Activated CD4-positive, alpha-beta T cell treated with anti-CD3 and anti-CD28 coated beads, Interleukin-2, amount 10 ng/mL, durations not matched to agents 7 days and 5 days (primary cell): Measurements from ENCODE around the gene OXSR1. TPM values are rescaled to one million over a fixed set of nuclear protein-coding genes. Genes with fewer than 3 reads are reported as not detected.
"Not testable (repeated sequence)": the region's sequence is repeated elsewhere in the genome, so short reads cannot be mapped to it uniquely, and the experiment has no call there.

Experiments used
- CTCF ChIA-PET: fragments of 350-600 bp; sonication (Branson Sonifier 250); formaldehyde crosslinking; loops from one replicate; lab custom pipeline; 2021; ENCODE audit warnings: antibody characterized with exemption; lab: Charles Lee
- POLR2A ChIA-PET: fragments of 350-600 bp; sonication (Branson Sonifier 250); formaldehyde crosslinking; loops from one replicate; lab custom pipeline; 2021; ENCODE audit warnings: antibody characterized with exemption; lab: Charles Lee
- DNase-seq: peaks from one replicate; pipeline ENCODE4 v3.0.0-alpha.2; 2020
- H3K27ac Mint-ChIP-seq: one replicate; pipeline ENCODE4 v1.8.0; 2021; ENCODE audit warnings: mild to moderate bottlenecking, moderate library complexity, mixed read lengths
- H3K27me3 Mint-ChIP-seq: one replicate; pipeline ENCODE4 v1.8.0; 2021; ENCODE audit warnings: mixed read lengths
- H3K36me3 Mint-ChIP-seq: one replicate; pipeline ENCODE4 v1.8.0; 2021; ENCODE audit warnings: low read depth, mixed read lengths
- H3K4me1 Mint-ChIP-seq: one replicate; pipeline ENCODE4 v1.8.0; 2021; ENCODE audit warnings: mixed read lengths
- H3K4me3 Mint-ChIP-seq: one replicate; pipeline ENCODE4 v1.8.0; 2021; ENCODE audit warnings: mild to moderate bottlenecking, moderate library complexity, mixed read lengths
- H3K9me3 Mint-ChIP-seq: one replicate; pipeline ENCODE4 v1.8.0; 2021; ENCODE audit warnings: mixed read lengths
- total RNA-seq, 2 experiments: library from RNA; stranded (reverse); gene quantifications; one replicate each; pipeline ENCODE4 v1.2.3, GENCODE V29; 2021

The OXSR1 gene
- total RNA-seq, 2 experiments from 2014 or later = 52.4 to 57.3 TPM

- Mint-ChIP-seq H3K4me1 (no peaks in the 10 kb centered on the region), H3K9me3 (no peaks in the 10 kb centered on the region), H3K27me3 (no peaks in the 10 kb centered on the region), H3K4me3 (no peak overlapping the region), H3K36me3 (no peaks in the 10 kb centered on the region), H3K27ac (no peak overlapping the region)
- no peak for DNase-seq
- CTCF ChIA-PET = interaction anchor here (0.7 to 0.8 kb wide), 2 partner anchors 145 to 191 kb away, joined by 3 read pairs; no protein-coding TSS in a partner anchor
- POLR2A ChIA-PET = no interaction called here
Observed at GRCh38 chr3:38276081-38276916, 111.0 kb downstream of the OXSR1 start.

- Mint-ChIP-seq H3K27me3 (no peaks in the 10 kb centered on the region), H3K9me3 (no peaks in the 10 kb centered on the region), H3K4me3 (no peak overlapping the region), H3K4me1 (no peaks in the 10 kb centered on the region), H3K36me3 (no peaks in the 10 kb centered on the region), H3K27ac (no peak overlapping the region)
- POLR2A ChIA-PET = no interaction called here
- CTCF ChIA-PET = interaction anchor here (0.7 to 0.8 kb wide), 2 partner anchors 146 to 192 kb away, joined by 3 read pairs; no protein-coding TSS in a partner anchor
- DNase-seq = no peak
Observed at GRCh38 chr3:38276917-38277630, 111.7 kb downstream of the OXSR1 start.

GRCh38 chr3:38278841-38279240 is 113.5 kb downstream of the OXSR1 start:
- no peak for DNase-seq
- no peak overlapping the region for H3K27ac Mint-ChIP-seq
- H3K4me1 Mint-ChIP-seq = no peaks in the 10 kb centered on the region
- no peaks in the 10 kb centered on the region for H3K9me3 Mint-ChIP-seq
- H3K36me3 Mint-ChIP-seq = no peaks in the 10 kb centered on the region
- H3K27me3 Mint-ChIP-seq = no peaks in the 10 kb centered on the region
- CTCF ChIA-PET = interaction anchor here (1.0 to 1.3 kb wide), 5 partner anchors 27 to 161 kb away, joined by 3 to 4 read pairs (median 3); no protein-coding TSS in a partner anchor
- POLR2A ChIA-PET = no interaction called here
- no peak overlapping the region for H3K4me3 Mint-ChIP-seq

- Mint-ChIP-seq H3K27ac (no peak within 1 kb of the TSS), H3K4me3 (no peak within 1 kb of the TSS), H3K36me3 (no peaks in the 10 kb centered on the region), H3K27me3 (no peaks in the 10 kb centered on the region), H3K9me3 (no peaks in the 10 kb centered on the region), H3K4me1 (no peaks in the 10 kb centered on the region)
- ChIA-PET CTCF (interaction anchor here (1.2 to 1.8 kb wide), 2 partner anchors 10 to 14 kb away, joined by 4 read pairs; no protein-coding TSS in a partner anchor), POLR2A (no interaction called here)
- no peak for DNase-seq
Observed at GRCh38 chr3:38281895-38282686, 116.8 kb downstream of the OXSR1 start, which contains the start of gene SLC22A14. Gene SLC22A14 (plus strand): TSS chr3:38282294. CDS start chr3:38306027, 23,733 bp downstream.

- CTCF ChIA-PET = no interaction called here
Observed at GRCh38 chr3:38283810-38284755, 118.7 kb downstream of the OXSR1 start.

GRCh38 chr3:38284756-38285150 is 119.4 kb downstream of the OXSR1 start:
- ChIA-PET POLR2A (no interaction called here), CTCF (no interaction called here)
- Mint-ChIP-seq H3K27me3 (peaks cover 2% of the 10 kb centered on the region), H3K4me3 (no peak overlapping the region), H3K36me3 (no peaks in the 10 kb centered on the region), H3K4me1 (no peaks in the 10 kb centered on the region), H3K9me3 (no peaks in the 10 kb centered on the region), H3K27ac (no peak overlapping the region)
- DNase-seq = no peak

More at GRCh38 chr3:38283810-38284755, 118.7 kb downstream of the OXSR1 start:
- Mint-ChIP-seq H3K9me3 (no peaks in the 10 kb centered on the region), H3K27me3 (peaks cover under 1% of the 10 kb centered on the region), H3K4me3 (no peak overlapping the region), H3K4me1 (no peaks in the 10 kb centered on the region), H3K27ac (no peak overlapping the region), H3K36me3 (no peaks in the 10 kb centered on the region)
- POLR2A ChIA-PET = no interaction called here
- no peak for DNase-seq

- POLR2A ChIA-PET, H3K27ac Mint-ChIP-seq, H3K27me3 Mint-ChIP-seq, DNase-seq, H3K9me3 Mint-ChIP-seq, H3K36me3 Mint-ChIP-seq, H3K4me3 Mint-ChIP-seq, H3K4me1 Mint-ChIP-seq: not testable (repeated sequence)
- CTCF ChIA-PET = interaction anchor here (0.9 kb wide), 1 partner anchor 19 kb away, joined by 3 read pairs; no protein-coding TSS in a partner anchor
Observed at GRCh38 chr3:38289286-38290217, 124.2 kb downstream of the OXSR1 start.

GRCh38 chr3:38297053-38297452 is 131.7 kb downstream of the OXSR1 start:
- CTCF ChIA-PET = interaction anchor here (0.7 to 1.5 kb wide), 2 partner anchors 14 to 82 kb away, joined by 3 to 4 read pairs; no protein-coding TSS in a partner anchor
- H3K27me3 Mint-ChIP-seq = peaks cover 11% of the 10 kb centered on the region
- H3K4me1 Mint-ChIP-seq, H3K4me3 Mint-ChIP-seq, H3K9me3 Mint-ChIP-seq, DNase-seq, H3K27ac Mint-ChIP-seq, H3K36me3 Mint-ChIP-seq, POLR2A ChIA-PET: not testable (repeated sequence)

GRCh38 chr3:38297537-38297936 is 132.2 kb downstream of the OXSR1 start:
- POLR2A ChIA-PET = no interaction called here
- CTCF ChIA-PET = interaction anchor here (1.3 kb wide), 1 partner anchor 30 kb away, joined by 3 read pairs; no protein-coding TSS in a partner anchor
- H3K27ac Mint-ChIP-seq = no peak overlapping the region

GRCh38 chr3:38297947-38298711 is 132.8 kb downstream of the OXSR1 start:
- ChIA-PET CTCF (interaction anchor here (1.0 to 1.3 kb wide), 2 partner anchors 29 to 49 kb away, joined by 3 to 4 read pairs; partner anchors contain the start of gene XYLB), POLR2A (no interaction called here)
- H3K36me3 Mint-ChIP-seq = no peaks in the 10 kb centered on the region
- H3K9me3 Mint-ChIP-seq = no peaks in the 10 kb centered on the region
- DNase-seq = no peak
- peaks cover 12% of the 10 kb centered on the region for H3K27me3 Mint-ChIP-seq
- H3K27ac Mint-ChIP-seq = no peak overlapping the region
- H3K4me1 Mint-ChIP-seq = no peaks in the 10 kb centered on the region
- no peak overlapping the region for H3K4me3 Mint-ChIP-seq

More at GRCh38 chr3:38297537-38297936, 132.2 kb downstream of the OXSR1 start:
- no peaks in the 10 kb centered on the region for H3K36me3 Mint-ChIP-seq
- DNase-seq = no peak
- H3K9me3 Mint-ChIP-seq = no peaks in the 10 kb centered on the region
- no peak overlapping the region for H3K4me3 Mint-ChIP-seq
- peaks cover 11% of the 10 kb centered on the region for H3K27me3 Mint-ChIP-seq
- no peaks in the 10 kb centered on the region for H3K4me1 Mint-ChIP-seq
